HCT116 (cell line): ENCODE data around the gene RPUSD3. TPM values are rescaled to one million over a fixed set of nuclear protein-coding genes. Genes with fewer than 3 reads are reported as not detected.

Experiments used
- ATAC-seq: fragments of 200-7000 bp; cut with Tn5 transposase; 2 replicates; pipeline ENCODE4 v1.9.1; 2020; ENCODE audit warnings: mild to moderate bottlenecking, moderate library complexity
- BruUV-seq: library from RNA; stranded (reverse); fragments of 400-500 nt; replicated peaks from 2 replicates; lab custom pipeline; 2021; lab: Mats Ljungman, UMichigan
- CTCF ChIA-PET: fragments of 300-600 bp; sonication (Branson Sonifier 250); formaldehyde crosslinking; loops from one replicate; lab custom pipeline; 2021; ENCODE audit warnings: antibody characterized with exemption; lab: Charles Lee
- POLR2A ChIA-PET: fragments of 300-600, 350-600 bp; sonication (Branson Sonifier 250); formaldehyde crosslinking; loops from one replicate; lab custom pipeline; 2021; ENCODE audit warnings: antibody characterized with exemption; lab: Charles Lee
- RAD21 ChIA-PET, 2 experiments: fragments of 300-600 bp; sonication (Branson Sonifier 250); formaldehyde crosslinking; loops; one replicate each; lab custom pipeline; 2023; ENCODE audit warnings: low total read pairs in 2 of 2; ENCODE audit not compliant: uncharacterized antibody in 2 of 2, unreplicated experiment in 2 of 2, low non-redundant PET in 1 of 2; lab: Charles Lee
- DNase-seq: peaks from one replicate; pipeline ENCODE4 v3.0.0-alpha.2; 2010; ENCODE audit warnings: low read depth, low spot score
- H2AFZ ChIP-seq: fragments of 200-600 bp; shearing (Covaris generic), sonication (generic); 2 replicates; pipeline ENCODE4 v1.6.1; 2017; ENCODE audit warnings: low read depth, mixed run types, mixed read lengths, antibody characterized with exemption, low read length; ENCODE audit not compliant: poor library complexity, severe bottlenecking
- H3K27ac ChIP-seq: 2 replicates; pipeline ENCODE4 v1.5.1; 2012; ENCODE audit warnings: low read depth, low read length
- H3K27me3 ChIP-seq: fragments of 200-600 bp; sonication (generic); 2 replicates; pipeline ENCODE4 v1.6.1; 2016; ENCODE audit warnings: mixed run types, low read length, mixed read lengths; ENCODE audit not compliant: insufficient read depth
- H3K36me3 ChIP-seq, 2 experiments: fragments of 200-500 bp in 1 of 2; fragments of 200-600 bp in 1 of 2; sonication (Bioruptor generic) in 1 of 2; sonication (generic) in 1 of 2; 2 replicates each; pipeline versions ENCODE4 v1.5.1 to v1.6.1; 2014 to 2016; ENCODE audit warnings: low read length in 2 of 2, inconsistent platforms in 1 of 2, mixed read lengths in 1 of 2, mixed run types in 1 of 2; ENCODE audit not compliant: insufficient read depth in 2 of 2, control insufficient read depth in 1 of 2
- H3K4me1 ChIP-seq, 2 experiments: fragments of 200-600 bp in 1 of 2; sonication (generic) in 1 of 2; 2 replicates each; pipeline versions ENCODE4 v1.5.1 to v1.6.1; 2012 to 2017; ENCODE audit warnings: low read length in 2 of 2, inconsistent platforms in 1 of 2, mild to moderate bottlenecking in 1 of 2, mixed read lengths in 1 of 2, mixed run types in 1 of 2, moderate library complexity in 1 of 2; ENCODE audit not compliant: insufficient read depth in 2 of 2, control insufficient read depth in 1 of 2
- H3K4me2 ChIP-seq: fragments of 200-600 bp; sonication (generic); 2 replicates; pipeline ENCODE4 v1.6.1; 2017; ENCODE audit warnings: mixed run types, low read length, mixed read lengths
- H3K4me3 ChIP-seq, 2 experiments: fragments of 200-600 bp in 1 of 2; sonication (generic) in 1 of 2; replicated peaks in 1 of 2; 2 replicates each; pipeline ENCODE4 v1.5.1; 2011 to 2016; ENCODE audit warnings: low read length in 2 of 2, control low read depth in 1 of 2, low read depth in 1 of 2, mild to moderate bottlenecking in 1 of 2, mixed read lengths in 1 of 2, mixed run types in 1 of 2
- H3K79me2 ChIP-seq: fragments of 200-600 bp; sonication (generic); 2 replicates; pipeline ENCODE4 v1.6.1; 2017; ENCODE audit warnings: mild to moderate bottlenecking, mixed run types, low read length, moderate library complexity, mixed read lengths; ENCODE audit not compliant: insufficient read depth
- H3K9ac ChIP-seq: fragments of 200-600 bp; sonication (generic); 2 replicates; pipeline ENCODE4 v1.6.1; 2016; ENCODE audit warnings: low read length, mixed read lengths
- H3K9me2 ChIP-seq: fragments of 200-600 bp; sonication (generic), shearing (Covaris generic); 2 replicates; pipeline ENCODE4 v1.6.1; 2017; ENCODE audit warnings: mixed run types, mild to moderate bottlenecking, moderate library complexity; ENCODE audit not compliant: insufficient read depth
- H3K9me3 ChIP-seq, 2 experiments: fragments of 200-500 bp in 1 of 2; fragments of 200-600 bp in 1 of 2; sonication (Bioruptor generic) in 1 of 2; sonication (generic) in 1 of 2; 2 replicates each; pipeline ENCODE4 v1.6.1; 2014 to 2017; ENCODE audit warnings: low read length in 2 of 2, mixed read lengths in 2 of 2, inconsistent platforms in 1 of 2, low read depth in 1 of 2, mild to moderate bottlenecking in 1 of 2, mixed run types in 1 of 2, moderate library complexity in 1 of 2; ENCODE audit not compliant: control insufficient read depth in 1 of 2, insufficient read depth in 1 of 2
- H4K20me1 ChIP-seq: fragments of 200-600 bp; sonication (generic), shearing (Covaris generic); 2 replicates; pipeline ENCODE4 v1.6.1; 2017; ENCODE audit warnings: mixed run types, mild to moderate bottlenecking, moderate library complexity; ENCODE audit not compliant: insufficient read depth
- CBX3 ChIP-seq: IDR thresholded peaks from 2 replicates; pipeline ENCODE4 v1.6.1; 2012; ENCODE audit warnings: low read depth
- CEBPB ChIP-seq: IDR thresholded peaks from 2 replicates; pipeline ENCODE4 v1.6.1; 2012; ENCODE audit warnings: low read depth
- EGR1 ChIP-seq: IDR thresholded peaks from 2 replicates; pipeline ENCODE4 v1.6.1; 2012; ENCODE audit warnings: low read depth
- ELF1 ChIP-seq: IDR thresholded peaks from 2 replicates; pipeline ENCODE4 v1.6.1; 2012; ENCODE audit warnings: low read depth, borderline replicate concordance
- EZH2 ChIP-seq: fragments of 200-600 bp; sonication (generic); IDR thresholded peaks from 2 replicates; pipeline ENCODE4 v1.6.1; 2017; ENCODE audit warnings: antibody characterized with exemption, mixed run types
- EZH2phosphoT487 ChIP-seq: fragments of 200-600 bp; IDR thresholded peaks from 2 replicates; pipeline ENCODE4 v1.6.1; 2018; ENCODE audit warnings: antibody characterized with exemption, borderline replicate concordance
- FOSL1 ChIP-seq: IDR thresholded peaks from 2 replicates; pipeline ENCODE4 v1.6.1; 2012; ENCODE audit warnings: low read depth
- POLR2A ChIP-seq: IDR thresholded peaks from 2 replicates; pipeline ENCODE4 v1.7.0; 2011; ENCODE audit warnings: borderline replicate concordance; ENCODE audit not compliant: insufficient read depth, insufficient read length; ENCODE audit errors: extremely low read depth
- POLR2AphosphoS5 ChIP-seq: IDR thresholded peaks from 2 replicates; pipeline ENCODE4 v1.6.1; 2011; ENCODE audit warnings: mild to moderate bottlenecking, low read depth, low read length, moderate library complexity
- RAD21 ChIP-seq: IDR thresholded peaks from 2 replicates; pipeline ENCODE4 v1.6.1; 2012; ENCODE audit warnings: low read depth, mild to moderate bottlenecking
- SIN3A ChIP-seq: IDR thresholded peaks from 2 replicates; pipeline ENCODE4 v1.6.1; 2012; ENCODE audit warnings: low read depth
- SP1 ChIP-seq: IDR thresholded peaks from 2 replicates; pipeline ENCODE4 v1.6.1; 2012; ENCODE audit warnings: low read depth
- SRF ChIP-seq: IDR thresholded peaks from 2 replicates; pipeline ENCODE4 v1.6.1; 2012; ENCODE audit warnings: low read depth
- YY1 ChIP-seq: IDR thresholded peaks from 2 replicates; pipeline ENCODE4 v1.6.1; 2011; ENCODE audit warnings: low read length, low read depth, moderate library complexity, mild to moderate bottlenecking; ENCODE audit not compliant: insufficient replicate concordance; ENCODE audit errors: extremely low read depth
- ZFX ChIP-seq: fragments of 450-650 bp; IDR thresholded peaks from 2 replicates; pipeline ENCODE4 v1.6.1; 2017
- ZNF274 ChIP-seq: fragments of 200-500 bp; sonication (Bioruptor generic); IDR thresholded peaks from 2 replicates; pipeline ENCODE4 v1.6.1; 2014; ENCODE audit warnings: mild to moderate bottlenecking, low read depth, low read length, inconsistent platforms
- intact Hi-C: fragments of 100-400 bp; cut with micrococcal nuclease; formaldehyde crosslinking; loops from 2 replicates; pipeline ENCODE4 v1.10.0; 2022
- total RNA-seq: library from RNA; stranded (reverse); gene quantifications from one replicate; pipeline ENCODE4 v1.2.1, GENCODE V29; 2021; ENCODE audit not compliant: unreplicated experiment
- TF ChIP-seq, protein P1 (sequence below): IDR thresholded peaks from 2 replicates; pipeline ENCODE4 v1.6.1; 2012
- TF ChIP-seq, protein P2 (sequence below), 3 experiments: fragments of 200-600 bp in 1 of 3; sonication (generic) in 1 of 3; IDR thresholded peaks in 2 of 3; conservative IDR thresholded peaks in 1 of 3; 2 replicates each; pipeline ENCODE4 v1.5.1; 2012 to 2017; ENCODE audit warnings: low read depth in 2 of 3, low read length in 2 of 3, antibody characterized with exemption in 1 of 3, borderline replicate concordance in 1 of 3, control low read depth in 1 of 3, mild to moderate bottlenecking in 1 of 3, mixed read lengths in 1 of 3, mixed run types in 1 of 3, moderate library complexity in 1 of 3; ENCODE audit not compliant: insufficient read depth in 1 of 3
- TF ChIP-seq, protein P3 (sequence below): IDR thresholded peaks from 2 replicates; pipeline ENCODE4 v1.6.1; 2012; ENCODE audit warnings: low read depth
- TF ChIP-seq, protein P4 (sequence below): IDR thresholded peaks from 2 replicates; pipeline ENCODE4 v1.6.1; 2012

RPUSD3 gene
- total RNA-seq, 1 experiment from 2014 or later = 58.0 TPM

DNA sequence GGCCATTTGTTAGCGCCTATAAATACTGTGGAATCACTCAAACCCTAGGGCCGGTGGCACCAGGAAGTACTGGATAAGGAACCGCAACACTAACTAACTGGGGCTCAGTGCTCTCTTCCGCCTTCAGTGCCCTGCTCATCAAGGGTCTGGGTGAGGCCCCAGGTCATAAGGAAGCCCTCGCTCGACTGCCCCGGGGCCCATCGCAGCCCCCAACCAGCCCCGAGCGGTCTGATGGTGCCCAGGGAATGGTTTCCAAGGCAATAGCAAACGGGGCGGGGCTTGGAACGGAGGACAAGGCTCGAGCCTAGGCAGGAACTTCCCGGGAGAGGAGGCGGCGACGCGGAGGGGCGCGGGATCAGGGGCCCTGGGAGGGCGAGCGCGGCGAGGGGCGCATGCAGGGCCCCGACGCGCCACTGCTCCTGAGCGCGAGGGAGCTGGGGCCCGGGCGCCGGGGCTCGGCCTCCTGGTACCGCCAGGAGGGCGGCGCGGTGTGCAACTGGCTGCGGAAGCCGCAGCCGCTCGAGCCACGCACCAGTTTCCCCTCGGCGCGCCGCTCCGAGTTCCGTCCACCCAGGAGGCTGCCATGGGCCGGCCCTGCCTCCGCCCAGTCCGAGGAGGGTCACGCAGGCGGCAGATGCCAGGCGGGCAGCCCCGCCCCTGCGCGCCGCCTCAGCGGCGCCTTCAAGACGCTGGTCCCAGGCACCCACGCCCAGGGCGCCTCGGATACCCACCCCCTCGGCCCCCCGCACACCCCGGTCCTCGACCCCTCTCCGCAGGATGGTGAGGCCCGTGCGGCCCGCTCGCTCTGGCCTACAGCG, 34.0 kb downstream of the RPUSD3 start, which contains the start of gene TTLL3:
TSS of gene TTLL3 (plus strand) at position 648 of the 818 bp plus-strand sequence. CDS start 400 bp downstream, outside the sequence.
- CTCF ChIA-PET = interaction anchor here (1.0 to 2.7 kb wide), 3 partner anchors 94 to 137 kb away, joined by 3 to 11 read pairs (median 4); partner anchors contain the start of gene CRELD1
- Histone ChIP-seq H4K20me1 (no peaks in the 10 kb centered on the region), H3K27ac (peak within 1 kb of the TSS; percentile 69), H3K9me3 (no peaks in the 10 kb centered on the region), H3K9ac (peak within 1 kb of the TSS; percentile 68), H2AFZ (no peak within 1 kb of the TSS), H3K4me1 (peaks cover 11 to 33% of the 10 kb centered on the region in 2 experiments; a peak in 3 of 4 replicates), H3K27me3 (no peaks in the 10 kb centered on the region), H3K4me3 (peak within 1 kb of the TSS; percentile 35 to 54), H3K36me3 (peaks cover 17 to 18% of the 10 kb centered on the region in 2 experiments; a peak in 3 of 4 replicates), H3K79me2 (no peaks in the 10 kb centered on the region), H3K4me2 (peak within 1 kb of the TSS; percentile 73), H3K9me2 (no peaks in the 10 kb centered on the region)
- intact Hi-C loops = loop anchor here (10.0 kb wide), 1 partner anchor 305 kb away; no protein-coding TSS in a partner anchor
- DNase-seq = no peak
- ATAC-seq = peak; percentile 74
- RAD21 ChIA-PET = no interaction called here
- POLR2A ChIA-PET = no interaction called here
- BruUV-seq = no TSS peak
- TF ChIP-seq ZNF274 (no peak), YY1 (no peak), ZFX (peak; percentile 45; the same call in 1 of the 2 replicates), ELF1 (no peak), POLR2A (no peak), CEBPB (no peak), RAD21 (no peak), SP1 (no peak), SRF (no peak), POLR2AphosphoS5 (peak; percentile 72), EZH2 (no peak), EZH2phosphoT487 (no peak), CBX3 (no peak), SIN3A (0 out of 2 replicates have a peak, but pooled peaks have one; percentile 20), EGR1 (no peak), FOSL1 (no peak)
- TF ChIP-seq, protein P1, sequence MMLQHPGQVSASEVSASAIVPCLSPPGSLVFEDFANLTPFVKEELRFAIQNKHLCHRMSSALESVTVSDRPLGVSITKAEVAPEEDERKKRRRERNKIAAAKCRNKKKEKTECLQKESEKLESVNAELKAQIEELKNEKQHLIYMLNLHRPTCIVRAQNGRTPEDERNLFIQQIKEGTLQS = no peak
- TF ChIP-seq, protein P2, sequence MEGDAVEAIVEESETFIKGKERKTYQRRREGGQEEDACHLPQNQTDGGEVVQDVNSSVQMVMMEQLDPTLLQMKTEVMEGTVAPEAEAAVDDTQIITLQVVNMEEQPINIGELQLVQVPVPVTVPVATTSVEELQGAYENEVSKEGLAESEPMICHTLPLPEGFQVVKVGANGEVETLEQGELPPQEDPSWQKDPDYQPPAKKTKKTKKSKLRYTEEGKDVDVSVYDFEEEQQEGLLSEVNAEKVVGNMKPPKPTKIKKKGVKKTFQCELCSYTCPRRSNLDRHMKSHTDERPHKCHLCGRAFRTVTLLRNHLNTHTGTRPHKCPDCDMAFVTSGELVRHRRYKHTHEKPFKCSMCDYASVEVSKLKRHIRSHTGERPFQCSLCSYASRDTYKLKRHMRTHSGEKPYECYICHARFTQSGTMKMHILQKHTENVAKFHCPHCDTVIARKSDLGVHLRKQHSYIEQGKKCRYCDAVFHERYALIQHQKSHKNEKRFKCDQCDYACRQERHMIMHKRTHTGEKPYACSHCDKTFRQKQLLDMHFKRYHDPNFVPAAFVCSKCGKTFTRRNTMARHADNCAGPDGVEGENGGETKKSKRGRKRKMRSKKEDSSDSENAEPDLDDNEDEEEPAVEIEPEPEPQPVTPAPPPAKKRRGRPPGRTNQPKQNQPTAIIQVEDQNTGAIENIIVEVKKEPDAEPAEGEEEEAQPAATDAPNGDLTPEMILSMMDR (IDR thresholded peaks at IDR 0.05 in 2 of 3, conservative IDR thresholded peaks at IDR 0.05 in 1 of 3; ENCODE audit: borderline replicate concordance in 1 of 3, insufficient read depth in 1 of 3, low read depth in 2 of 3, low read length in 2 of 3) = no peak
- TF ChIP-seq, protein P3, sequence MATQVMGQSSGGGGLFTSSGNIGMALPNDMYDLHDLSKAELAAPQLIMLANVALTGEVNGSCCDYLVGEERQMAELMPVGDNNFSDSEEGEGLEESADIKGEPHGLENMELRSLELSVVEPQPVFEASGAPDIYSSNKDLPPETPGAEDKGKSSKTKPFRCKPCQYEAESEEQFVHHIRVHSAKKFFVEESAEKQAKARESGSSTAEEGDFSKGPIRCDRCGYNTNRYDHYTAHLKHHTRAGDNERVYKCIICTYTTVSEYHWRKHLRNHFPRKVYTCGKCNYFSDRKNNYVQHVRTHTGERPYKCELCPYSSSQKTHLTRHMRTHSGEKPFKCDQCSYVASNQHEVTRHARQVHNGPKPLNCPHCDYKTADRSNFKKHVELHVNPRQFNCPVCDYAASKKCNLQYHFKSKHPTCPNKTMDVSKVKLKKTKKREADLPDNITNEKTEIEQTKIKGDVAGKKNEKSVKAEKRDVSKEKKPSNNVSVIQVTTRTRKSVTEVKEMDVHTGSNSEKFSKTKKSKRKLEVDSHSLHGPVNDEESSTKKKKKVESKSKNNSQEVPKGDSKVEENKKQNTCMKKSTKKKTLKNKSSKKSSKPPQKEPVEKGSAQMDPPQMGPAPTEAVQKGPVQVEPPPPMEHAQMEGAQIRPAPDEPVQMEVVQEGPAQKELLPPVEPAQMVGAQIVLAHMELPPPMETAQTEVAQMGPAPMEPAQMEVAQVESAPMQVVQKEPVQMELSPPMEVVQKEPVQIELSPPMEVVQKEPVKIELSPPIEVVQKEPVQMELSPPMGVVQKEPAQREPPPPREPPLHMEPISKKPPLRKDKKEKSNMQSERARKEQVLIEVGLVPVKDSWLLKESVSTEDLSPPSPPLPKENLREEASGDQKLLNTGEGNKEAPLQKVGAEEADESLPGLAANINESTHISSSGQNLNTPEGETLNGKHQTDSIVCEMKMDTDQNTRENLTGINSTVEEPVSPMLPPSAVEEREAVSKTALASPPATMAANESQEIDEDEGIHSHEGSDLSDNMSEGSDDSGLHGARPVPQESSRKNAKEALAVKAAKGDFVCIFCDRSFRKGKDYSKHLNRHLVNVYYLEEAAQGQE = no peak
- TF ChIP-seq, protein P4, sequence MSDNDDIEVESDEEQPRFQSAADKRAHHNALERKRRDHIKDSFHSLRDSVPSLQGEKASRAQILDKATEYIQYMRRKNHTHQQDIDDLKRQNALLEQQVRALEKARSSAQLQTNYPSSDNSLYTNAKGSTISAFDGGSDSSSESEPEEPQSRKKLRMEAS = no peak
